A549 (cell line): Measurements from ENCODE around the gene USP4. TPM values are rescaled to one million over a fixed set of nuclear protein-coding genes. Genes with fewer than 3 reads are reported as not detected.

Experiments
- ATAC-seq, 2 experiments: fragments of 200-7000 bp in 1 of 2; fragments of >200 bp in 1 of 2; cut with Nextera tagmentation in 1 of 2; cut with Tn5 transposase in 1 of 2; 3 replicates each; pipeline versions ENCODE4 v1.8.0 to v1.9.1; 2018 to 2020; ENCODE audit warnings: mild to moderate bottlenecking in 1 of 2, moderate library complexity in 1 of 2
- CTCF ChIA-PET: fragments of 300-600 bp; sonication (Branson Sonifier 250); formaldehyde crosslinking; extraction: SDS; loops from one replicate; lab custom pipeline; 2021; ENCODE audit warnings: antibody characterized with exemption, inconsistent platforms; lab: Yijun Ruan, JAX
- POLR2A ChIA-PET: fragments of 350-600 bp; formaldehyde crosslinking; extraction: SDS; loops from one replicate; lab custom pipeline; 2021; ENCODE audit warnings: antibody characterized with exemption, inconsistent platforms; lab: Yijun Ruan, JAX
- DNase-seq, 2 experiments: peaks; one replicate each; pipeline versions ENCODE4 v3.0.0 to v3.0.0-alpha.2; 2011 to 2016; ENCODE audit warnings: low read depth in 1 of 2, low spot score in 1 of 2
- FAIRE-seq: peaks from 2 replicates; lab custom pipeline; 2011; peaks lifted over from hg19 to GRCh38; lab: Jason Lieb, UNC
- H3K27ac ChIP-seq, 2 experiments: fragments of >200 bp; sonication (Bioruptor Twin); formaldehyde crosslinking; 3 replicates each; pipeline ENCODE4 v1.5.1; 2016 to 2017
- H3K4me1 ChIP-seq: fragments of >200 bp; sonication (Bioruptor Twin); formaldehyde crosslinking; 3 replicates; pipeline ENCODE4 v1.6.1; 2016
- H3K4me2 ChIP-seq: fragments of >200 bp; sonication (Bioruptor Twin); formaldehyde crosslinking; 3 replicates; pipeline ENCODE4 v1.6.1; 2016
- H3K4me3 ChIP-seq: fragments of >200 bp; sonication (Bioruptor Twin); formaldehyde crosslinking; 3 replicates; pipeline ENCODE4 v1.5.1; 2016
- H3K9me3 ChIP-seq: fragments of >200 bp; sonication (Bioruptor Twin); formaldehyde crosslinking; 3 replicates; pipeline ENCODE4 v1.6.1; 2016
- BHLHE40 ChIP-seq: IDR thresholded peaks from 2 replicates; pipeline ENCODE4 v1.6.1; 2012; ENCODE audit warnings: low read depth, low read length, inconsistent platforms
- CBX2 ChIP-seq: fragments of 200-600 bp; sonication (generic); IDR thresholded peaks from 2 replicates; pipeline ENCODE4 v1.6.1; 2016; ENCODE audit warnings: low read depth, mild to moderate bottlenecking, borderline replicate concordance
- CBX8 ChIP-seq: fragments of 200-600 bp; sonication (generic); IDR thresholded peaks from 2 replicates; pipeline ENCODE4 v1.6.1; 2016
- CHD4 ChIP-seq: fragments of 200-600 bp; sonication (generic); IDR thresholded peaks from 2 replicates; pipeline ENCODE4 v1.6.1; 2016; ENCODE audit warnings: antibody characterized with exemption, mild to moderate bottlenecking, borderline replicate concordance
- HES2 ChIP-seq: fragments of >200 bp; sonication (Bioruptor Twin); formaldehyde crosslinking; IDR thresholded peaks from 2 replicates; pipeline ENCODE4 v1.6.1; 2016
- HOXA7 ChIP-seq: fragments of 250-450 bp; sonication (Bioruptor Pico); IDR thresholded peaks from 2 replicates; pipeline ENCODE4 v1.5.0; 2020; ENCODE audit warnings: mild to moderate bottlenecking, moderate library complexity
- HOXB13 ChIP-seq: fragments of 250-450 bp; sonication (Bioruptor Pico); IDR thresholded peaks from 2 replicates; pipeline ENCODE4 v1.5.0; 2020; ENCODE audit warnings: low read depth, mild to moderate bottlenecking, moderate library complexity
- HOXB5 ChIP-seq: fragments of 250-450 bp; sonication (Bioruptor Pico); IDR thresholded peaks from 2 replicates; pipeline ENCODE4 v1.5.0; 2020; ENCODE audit warnings: mild to moderate bottlenecking, moderate library complexity
- KDM1A ChIP-seq: fragments of 200-600 bp; sonication (generic); IDR thresholded peaks from 2 replicates; pipeline ENCODE4 v1.6.1; 2016; ENCODE audit warnings: low read depth, mild to moderate bottlenecking
- NFE2L2 ChIP-seq: fragments of 150-350 bp; conservative IDR thresholded peaks from 2 replicates; pipeline ENCODE4 v1.6.1; 2014; ENCODE audit warnings: low read length
- NPAS2 ChIP-seq: fragments of 250-450 bp; sonication (Bioruptor Pico); IDR thresholded peaks from 2 replicates; pipeline ENCODE4 v1.8.0; 2022; ENCODE audit warnings: mild to moderate bottlenecking, moderate library complexity, borderline replicate concordance
- PHF8 ChIP-seq: fragments of 200-600 bp; sonication (generic); IDR thresholded peaks from 2 replicates; pipeline ENCODE4 v1.6.1; 2016; ENCODE audit warnings: low read depth, mild to moderate bottlenecking, antibody characterized with exemption, moderate library complexity, borderline replicate concordance
- POLR2A ChIP-seq: IDR thresholded peaks from 2 replicates; pipeline ENCODE4 v1.6.1; 2012; ENCODE audit warnings: mild to moderate bottlenecking, low read length
- POLR2AphosphoS2 ChIP-seq: conservative IDR thresholded peaks from 2 replicates; pipeline ENCODE4 v1.6.1; 2012; ENCODE audit warnings: low read length, improper control_type of control experiment, inconsistent platforms
- RCOR1 ChIP-seq: fragments of 150-350 bp; IDR thresholded peaks from 2 replicates; pipeline ENCODE4 v1.6.1; 2014; ENCODE audit warnings: antibody characterized with exemption, low read length, low read depth
- REST ChIP-seq: fragments of 200-600 bp; sonication (generic); IDR thresholded peaks from 2 replicates; pipeline ENCODE4 v1.6.1; 2016; ENCODE audit warnings: antibody characterized with exemption, mild to moderate bottlenecking, moderate library complexity
- RNF2 ChIP-seq: fragments of 200-600 bp; sonication (generic); IDR thresholded peaks from 2 replicates; pipeline ENCODE4 v1.6.1; 2016; ENCODE audit warnings: low read depth, mild to moderate bottlenecking, antibody characterized with exemption, moderate library complexity, borderline replicate concordance
- SMC3 ChIP-seq: fragments of >200 bp; sonication (Bioruptor Twin); formaldehyde crosslinking; IDR thresholded peaks from 3 replicates; pipeline ENCODE4 v1.6.1; 2018; ENCODE audit warnings: inconsistent platforms
- SREBF2 ChIP-seq: fragments of 450-650 bp; IDR thresholded peaks from 2 replicates; pipeline ENCODE4 v1.6.1; 2014; ENCODE audit warnings: mild to moderate bottlenecking, moderate library complexity
- USF2 ChIP-seq: fragments of 450-650 bp; IDR thresholded peaks from 2 replicates; pipeline ENCODE4 v1.6.1; 2014; ENCODE audit warnings: antibody characterized with exemption
- ZFP36 ChIP-seq: fragments of 450-650 bp; IDR thresholded peaks from 2 replicates; pipeline ENCODE4 v1.6.1; 2014; ENCODE audit warnings: borderline replicate concordance; ENCODE audit not compliant: partially characterized antibody
- ZNF302 ChIP-seq: fragments of 250-450 bp; sonication (Bioruptor Pico); IDR thresholded peaks from 2 replicates; pipeline ENCODE4 v1.9.0; 2021; ENCODE audit warnings: inconsistent platforms, mild to moderate bottlenecking, moderate library complexity
- ZSCAN20 ChIP-seq: fragments of 250-450 bp; sonication (Bioruptor Pico); IDR thresholded peaks from 2 replicates; pipeline ENCODE4 v1.8.0; 2022; ENCODE audit warnings: mild to moderate bottlenecking, moderate library complexity
- WGBS: methylation state at CpG from one replicate; pipeline ENCODE4 v1.1.6; 2017; ENCODE audit errors: missing lambda C conversion rate; 5-methylcytosine and 5-hydroxymethylcytosine counted together
- polyA plus RNA-seq, 4 experiments: library from polyadenylated mRNA; depleted of rRNA in 3 of 4; stranded (reverse); fragments of >200 nt; fragmentation: RNase III in 1 of 4; extraction: RNeasy Plus Mini Kit Qiagen cat#74134 plus additional on column Dnase treatment in 1 of 4; gene quantifications; 2 replicates in 3 of 4; 3 replicates in 1 of 4; pipeline ENCODE4 v1.2.3, GENCODE V29; 2011 to 2017

The USP4 gene
- polyA plus RNA-seq, 2 of the 4 experiments (the other 2 are of a cell fraction): 12.9 to 23.7 TPM

- H3K27ac ChIP-seq: no peak overlapping the region
- ChIA-PET POLR2A (no interaction called here), CTCF (no interaction called here)
- TF ChIP-seq REST (no peak), BHLHE40 (no peak), HES2 (no peak), CBX8 (no peak), NFE2L2 (no peak)
- WGBS: 65% methylated on average over 3 of the region's 3 CpGs
- H3K4me1 ChIP-seq: 0 out of 3 replicates have a peak, but pooled peaks cover 2% of the 10 kb centered on the region
- no peak overlapping the region for H3K4me3 ChIP-seq
- no peak for DNase-seq
- no peak for FAIRE-seq
- H3K9me3 ChIP-seq: no peaks in the 10 kb centered on the region
- no peak overlapping the region for H3K4me2 ChIP-seq
- no peak for ATAC-seq
Observed at GRCh38 chr3:49257187-49257586, 82.7 kb downstream of the USP4 start.

DNA sequence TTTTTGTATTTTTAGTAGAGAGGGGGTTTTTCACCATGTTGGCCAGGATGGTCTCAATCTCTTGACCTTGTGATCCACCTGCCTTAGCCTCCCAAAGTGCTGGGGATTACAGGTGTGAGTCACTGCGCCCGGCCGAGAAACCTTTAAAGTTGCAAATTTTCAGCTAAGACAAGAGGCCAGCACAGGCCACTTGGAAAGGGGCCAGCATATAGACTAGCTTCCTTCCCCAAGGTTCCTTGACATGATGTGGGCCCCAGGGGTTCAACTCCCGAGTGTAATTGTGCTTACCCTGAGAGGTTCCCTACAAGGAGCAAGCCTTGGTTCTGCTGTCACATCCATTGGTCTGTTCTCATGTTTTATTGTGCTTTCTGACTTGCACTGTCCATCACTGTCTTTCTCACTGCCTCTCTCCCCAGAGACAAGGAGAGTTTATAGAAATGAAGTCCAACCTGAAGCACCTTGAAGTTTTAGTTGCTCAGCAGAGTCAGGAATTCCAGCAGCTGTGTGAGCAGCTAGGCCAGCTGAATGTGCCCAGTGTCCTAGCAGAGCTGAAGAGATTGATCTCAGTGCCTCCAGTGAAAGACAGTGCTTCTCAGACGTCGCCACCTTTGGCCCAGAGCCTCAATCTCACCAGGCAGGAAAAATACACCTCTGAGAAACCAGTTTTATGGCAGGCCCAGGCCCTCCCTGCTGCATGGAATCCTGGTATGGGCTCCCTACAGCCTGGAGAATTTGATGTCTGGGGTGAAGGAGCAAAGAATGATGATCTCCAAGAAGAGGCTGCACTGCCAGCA, 83.9 kb downstream of the USP4 start:
- DNase-seq (no peak), ATAC-seq (no peak), FAIRE-seq (no peak)
- POLR2A ChIA-PET: no interaction called here
- Histone ChIP-seq H3K9me3 (no peaks in the 10 kb centered on the region), H3K4me2 (no peak overlapping the region), H3K4me1 (0 out of 3 replicates have a peak, but pooled peaks cover 2% of the 10 kb centered on the region), H3K4me3 (no peak overlapping the region), H3K27ac (no peak overlapping the region)
- WGBS: 76% methylated on average over 6 of the region's 6 CpGs
- CTCF ChIA-PET: interaction anchor here (1.3 kb wide), 1 partner anchor 85 kb away, joined by 3 read pairs; the partner anchor contains the start of gene KLHDC8B
- no peak for TF ChIP-seq ZSCAN20 (CRISPR knock-in tag)
- no peak for TF ChIP-seq SREBF2
- no peak for TF ChIP-seq PHF8
- no peak for TF ChIP-seq CBX2
- TF ChIP-seq RNF2: no peak
- TF ChIP-seq HOXA7: no peak
- TF ChIP-seq HOXB13: no peak
- TF ChIP-seq ZNF302 (CRISPR knock-in tag): no peak
- no peak for TF ChIP-seq POLR2AphosphoS2
- no peak for TF ChIP-seq ZFP36
- TF ChIP-seq USF2: no peak
- TF ChIP-seq CHD4: no peak
- no peak for TF ChIP-seq RCOR1
- TF ChIP-seq POLR2A: no peak
- TF ChIP-seq KDM1A: no peak
- no peak for TF ChIP-seq SMC3
- no peak for TF ChIP-seq HOXB5
- TF ChIP-seq NPAS2: no peak
